Activated CD4-positive, alpha-beta T cell treated with anti-CD3 and anti-CD28 coated beads, Interleukin-10, Interleukin-2, amounts not matched to agents 100 ng/mL and 50 ng/mL, durations not matched to agents 16 hours and 8 hours (primary cell): ENCODE data around the gene CDHR5.

Experiments
- DNase-seq: peaks from one replicate; pipeline ENCODE4 v3.0.0-alpha.2; 2020

The CDHR5 gene

DNA sequence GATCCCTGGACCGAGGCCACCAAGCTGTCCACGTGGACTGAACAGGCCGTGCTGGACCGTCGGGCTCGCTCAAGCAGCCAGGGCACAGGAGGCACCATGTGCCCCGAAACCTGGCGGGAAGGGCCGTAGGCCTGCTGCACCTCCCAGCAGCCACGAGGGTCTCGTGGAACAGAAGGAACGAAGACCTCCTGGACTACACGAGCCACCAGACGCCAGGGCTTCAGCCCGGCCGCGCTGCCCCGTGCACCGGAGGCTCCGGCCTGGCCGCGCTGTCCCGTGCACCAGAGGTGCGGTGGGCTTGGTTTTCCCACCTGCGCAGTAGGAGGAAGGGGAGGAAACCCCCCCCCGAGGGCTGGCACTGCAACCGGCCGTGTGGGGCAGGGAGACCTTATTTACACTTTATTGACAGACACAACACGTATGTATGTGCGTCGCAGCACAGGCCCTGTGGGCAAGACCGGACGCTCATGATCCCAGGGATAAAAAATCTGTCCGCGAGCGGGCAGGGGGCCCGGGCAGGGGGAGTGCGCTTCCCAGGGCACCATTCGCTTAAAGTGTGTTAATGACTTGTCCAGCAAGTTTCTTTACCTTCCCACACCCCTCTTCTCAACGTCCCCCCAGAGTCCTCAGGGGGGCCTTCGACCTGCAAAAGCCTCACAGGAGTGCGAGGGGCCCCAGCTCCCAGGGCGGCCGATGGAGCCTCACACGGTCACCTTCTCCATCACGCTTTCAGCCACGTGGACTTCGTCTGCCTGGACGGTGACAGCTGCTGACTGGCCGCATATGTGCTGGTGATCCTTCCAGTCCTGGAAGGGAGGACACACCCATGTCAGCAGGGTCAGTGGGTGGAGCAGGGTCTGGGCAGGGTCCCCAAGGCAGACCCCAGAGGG, 19.3 kb upstream of the CDHR5 start:
- DNase-seq, result no peak

DNA sequence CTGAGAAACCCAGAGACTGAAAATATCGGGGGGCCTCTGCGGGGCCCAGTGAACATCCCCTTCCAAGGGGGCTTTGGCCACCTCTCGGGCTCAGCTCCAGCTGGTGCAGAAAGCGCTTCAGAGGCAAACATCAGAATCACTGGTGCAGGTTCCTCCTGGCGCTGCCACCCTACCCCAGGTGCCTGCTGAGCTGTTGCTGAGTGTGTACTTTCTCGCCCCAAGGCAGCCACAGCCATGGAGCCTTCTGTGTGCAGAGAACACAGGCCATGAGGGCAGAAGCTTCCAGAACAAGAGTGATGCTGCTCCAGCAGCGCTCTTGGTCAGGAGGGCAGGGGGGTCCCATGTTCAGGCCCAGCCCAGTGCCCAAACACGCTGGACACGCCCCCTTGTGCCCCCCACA, 18.6 kb upstream of the CDHR5 start:
- DNase-seq, result no peak

DNA sequence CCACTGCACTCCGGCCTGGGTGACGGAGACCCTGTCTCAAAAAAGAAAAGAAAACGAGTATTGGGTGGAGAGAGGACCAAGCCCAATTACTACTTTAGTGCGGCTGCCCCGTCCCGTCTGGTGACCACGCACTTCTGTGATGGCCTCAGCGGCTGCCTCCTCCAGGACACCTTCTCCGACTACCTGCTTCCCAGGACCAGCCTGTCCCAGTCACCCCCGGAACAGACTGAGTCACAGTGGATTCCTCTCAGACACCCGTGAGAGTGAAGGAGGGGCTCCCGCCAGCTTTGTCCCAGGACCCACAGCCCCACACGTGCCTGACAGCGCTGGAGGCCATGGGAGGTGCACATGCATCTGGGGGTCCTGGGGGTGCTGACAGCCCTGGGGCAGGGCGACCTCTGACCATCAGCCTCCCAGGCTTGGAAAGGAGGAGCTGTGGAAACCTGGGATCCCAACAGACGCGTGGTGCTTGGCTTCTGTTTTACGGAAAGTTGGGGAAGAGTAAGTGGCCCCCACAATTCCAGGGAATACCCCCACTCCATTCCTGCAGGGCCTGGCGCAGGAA, 17.1 kb upstream of the CDHR5 start:
- no peak for DNase-seq

DNA sequence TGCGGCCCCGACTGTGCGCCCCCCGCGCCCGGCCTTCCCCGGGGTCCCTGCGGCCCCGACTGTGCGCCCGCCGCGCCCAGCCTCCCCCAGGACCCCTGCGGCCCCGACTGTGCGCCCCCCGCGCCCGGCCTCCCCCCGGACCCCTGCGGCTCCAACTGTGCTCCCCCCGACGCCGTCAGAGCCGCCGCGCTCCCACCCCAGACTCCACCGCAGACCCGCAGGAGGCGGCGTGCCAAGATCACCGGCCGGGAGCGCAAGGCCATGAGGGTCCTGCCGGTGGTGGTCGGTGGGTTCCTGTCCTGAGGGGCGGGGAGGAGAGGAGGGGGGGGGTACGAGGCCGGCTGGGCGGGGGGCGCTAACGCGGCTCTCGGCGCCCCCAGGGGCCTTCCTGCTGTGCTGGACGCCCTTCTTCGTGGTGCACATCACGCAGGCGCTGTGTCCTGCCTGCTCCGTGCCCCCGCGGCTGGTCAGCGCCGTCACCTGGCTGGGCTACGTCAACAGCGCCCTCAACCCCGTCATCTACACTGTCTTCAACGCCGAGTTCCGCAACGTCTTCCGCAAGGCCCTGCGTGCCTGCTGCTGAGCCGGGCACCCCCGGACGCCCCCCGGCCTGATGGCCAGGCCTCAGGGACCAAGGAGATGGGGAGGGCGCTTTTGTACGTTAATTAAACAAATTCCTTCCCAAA, 15.4 kb upstream of the CDHR5 start:
- no peak for DNase-seq

DNA sequence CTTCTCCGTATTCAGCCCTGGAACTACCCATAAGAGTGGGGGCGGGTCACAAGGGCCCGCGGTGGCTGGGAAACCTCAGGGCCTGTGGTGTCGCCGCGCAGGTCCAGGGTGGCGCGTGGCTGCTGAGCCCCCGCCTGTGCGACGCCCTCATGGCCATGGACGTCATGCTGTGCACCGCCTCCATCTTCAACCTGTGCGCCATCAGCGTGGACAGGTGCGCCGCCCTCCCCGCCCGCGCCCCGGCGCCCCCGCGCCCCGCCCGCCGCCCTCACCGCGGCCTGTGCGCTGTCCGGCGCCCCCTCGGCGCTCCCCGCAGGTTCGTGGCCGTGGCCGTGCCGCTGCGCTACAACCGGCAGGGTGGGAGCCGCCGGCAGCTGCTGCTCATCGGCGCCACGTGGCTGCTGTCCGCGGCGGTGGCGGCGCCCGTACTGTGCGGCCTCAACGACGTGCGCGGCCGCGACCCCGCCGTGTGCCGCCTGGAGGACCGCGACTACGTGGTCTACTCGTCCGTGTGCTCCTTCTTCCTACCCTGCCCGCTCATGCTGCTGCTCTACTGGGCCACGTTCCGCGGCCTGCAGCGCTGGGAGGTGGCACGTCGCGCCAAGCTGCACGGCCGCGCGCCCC, 14.7 kb upstream of the CDHR5 start:
- DNase-seq, result no peak

DNA sequence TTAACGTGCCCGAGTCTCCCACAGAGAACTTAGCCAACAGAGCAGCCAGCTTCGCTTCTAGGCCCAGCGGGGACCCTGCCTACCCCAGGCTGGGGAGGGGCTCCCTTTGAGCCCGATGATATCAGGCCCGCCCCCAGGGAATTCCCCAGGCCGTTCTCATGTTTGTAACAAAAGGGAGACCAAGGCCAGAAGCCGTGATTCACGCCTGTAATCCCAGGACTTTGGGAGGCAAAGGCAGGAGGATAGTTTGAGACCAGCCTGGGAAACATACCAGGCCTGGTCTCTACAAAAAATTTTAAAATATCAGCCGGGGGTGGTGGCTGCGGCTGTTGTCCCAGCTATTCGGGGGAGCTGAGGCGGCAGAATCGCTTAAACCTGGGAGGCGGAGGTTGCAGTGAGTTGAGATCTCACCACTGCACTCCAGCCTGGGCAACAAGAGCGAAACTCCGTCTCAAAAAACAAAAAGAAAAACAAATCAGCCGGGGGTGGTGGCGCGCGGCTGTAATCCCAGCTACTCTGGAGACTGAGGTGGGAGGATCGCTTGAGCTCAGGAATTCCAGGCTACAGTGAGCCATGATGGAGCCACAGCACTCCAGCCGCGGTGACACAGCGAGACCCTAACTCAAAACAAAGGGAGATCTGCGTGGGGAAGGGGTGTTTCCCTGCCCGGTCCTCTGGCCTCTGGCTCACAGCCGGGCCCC, 14.0 kb upstream of the CDHR5 start:
- no peak for DNase-seq

DNA sequence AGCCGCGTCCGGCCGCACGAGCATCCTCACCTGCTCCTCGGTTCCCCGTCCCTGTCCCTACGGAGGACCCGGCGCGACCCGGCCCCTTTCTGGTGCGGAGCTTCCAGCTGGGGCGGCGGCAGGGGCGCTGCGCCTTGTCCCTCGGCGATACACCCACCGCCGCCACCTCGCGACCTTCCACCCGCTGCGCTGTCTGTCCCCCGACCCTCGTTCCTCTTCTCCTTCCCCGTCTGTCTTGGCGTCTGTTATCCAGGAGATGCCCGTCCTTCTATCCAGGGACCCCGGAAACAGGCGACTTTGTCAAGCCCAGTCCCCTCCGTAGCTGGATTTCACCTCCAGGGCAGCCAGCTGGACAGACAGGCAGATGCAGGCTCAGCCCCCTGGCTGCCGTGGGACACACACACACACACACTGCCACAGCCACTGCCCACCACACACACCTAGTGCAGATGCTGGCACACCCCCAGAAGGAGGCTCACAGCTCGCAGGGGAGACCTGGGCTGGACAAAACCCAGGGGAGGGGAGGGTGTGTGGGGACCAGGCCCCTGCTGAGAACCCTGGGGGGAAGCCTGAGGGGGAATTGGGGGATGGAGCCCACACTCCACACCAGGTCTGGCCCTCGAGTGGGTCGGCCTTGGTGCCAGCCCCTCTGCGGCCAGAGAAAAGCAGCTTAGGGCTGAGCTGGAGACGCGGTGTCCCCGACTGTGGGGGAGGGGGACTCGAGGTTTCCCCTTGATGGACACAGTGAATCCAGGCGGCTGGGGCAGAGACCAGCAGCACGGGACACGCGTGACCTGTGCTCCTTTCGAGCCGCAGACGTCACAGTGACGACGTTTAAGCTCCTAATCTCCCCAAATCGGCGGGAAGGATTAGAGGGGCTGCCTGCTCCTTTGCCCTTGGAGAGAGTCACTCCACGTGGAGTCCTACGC, 13.1 kb upstream of the CDHR5 start:
- DNase-seq, result no peak

DNA sequence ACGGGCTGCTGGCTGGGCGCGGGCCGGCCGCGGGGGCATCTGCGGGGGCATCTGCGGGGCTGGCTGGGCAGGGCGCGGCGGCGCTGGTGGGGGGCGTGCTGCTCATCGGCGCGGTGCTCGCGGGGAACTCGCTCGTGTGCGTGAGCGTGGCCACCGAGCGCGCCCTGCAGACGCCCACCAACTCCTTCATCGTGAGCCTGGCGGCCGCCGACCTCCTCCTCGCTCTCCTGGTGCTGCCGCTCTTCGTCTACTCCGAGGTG, 12.5 kb upstream of the CDHR5 start:
- no peak for DNase-seq

DNA sequence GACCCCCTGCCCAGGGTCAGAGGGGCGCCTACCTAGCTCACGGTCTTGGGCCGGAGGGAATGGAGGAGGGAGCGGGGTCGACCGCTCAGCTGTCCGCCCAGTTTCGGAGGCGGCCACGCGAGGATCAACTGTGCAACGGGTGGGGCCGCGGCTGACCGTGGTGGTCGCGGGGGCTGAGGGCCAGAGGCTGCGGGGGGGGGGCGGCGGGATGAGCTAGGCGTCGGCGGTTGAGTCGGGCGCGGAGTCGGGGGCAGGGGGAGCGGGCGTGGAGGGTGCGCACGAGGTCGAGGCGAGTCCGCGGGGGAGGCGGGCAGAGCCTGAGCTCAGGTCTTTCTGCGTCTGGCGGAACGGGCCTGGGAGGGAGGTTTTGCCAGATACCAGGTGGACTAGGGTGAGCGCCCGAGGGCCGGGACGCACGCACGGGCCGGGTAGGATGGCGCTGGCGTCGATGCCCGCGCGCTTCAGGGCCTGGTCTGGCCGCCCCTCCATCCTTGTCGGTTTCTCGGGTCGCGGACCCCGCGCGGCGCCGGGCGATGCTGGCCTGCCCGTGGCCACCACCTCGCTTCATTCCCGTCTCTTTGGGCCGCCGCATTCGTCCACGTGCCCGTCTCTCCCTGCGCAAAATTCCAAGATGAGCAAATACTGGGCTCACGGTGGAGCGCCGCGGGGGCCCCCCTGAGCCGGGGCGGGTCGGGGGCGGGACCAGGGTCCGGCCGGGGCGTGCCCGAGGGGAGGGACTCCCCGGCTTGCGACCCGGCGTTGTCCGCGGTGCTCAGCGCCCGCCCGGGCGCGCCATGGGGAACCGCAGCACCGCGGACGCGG, 12.0 kb upstream of the CDHR5 start, which contains the start of gene DRD4:
DRD4 (plus strand) TSS at position 759 of the 822 bp plus-strand sequence; CDS start at position 795, 36 bp downstream.
- DNase-seq, result no peak

DNA sequence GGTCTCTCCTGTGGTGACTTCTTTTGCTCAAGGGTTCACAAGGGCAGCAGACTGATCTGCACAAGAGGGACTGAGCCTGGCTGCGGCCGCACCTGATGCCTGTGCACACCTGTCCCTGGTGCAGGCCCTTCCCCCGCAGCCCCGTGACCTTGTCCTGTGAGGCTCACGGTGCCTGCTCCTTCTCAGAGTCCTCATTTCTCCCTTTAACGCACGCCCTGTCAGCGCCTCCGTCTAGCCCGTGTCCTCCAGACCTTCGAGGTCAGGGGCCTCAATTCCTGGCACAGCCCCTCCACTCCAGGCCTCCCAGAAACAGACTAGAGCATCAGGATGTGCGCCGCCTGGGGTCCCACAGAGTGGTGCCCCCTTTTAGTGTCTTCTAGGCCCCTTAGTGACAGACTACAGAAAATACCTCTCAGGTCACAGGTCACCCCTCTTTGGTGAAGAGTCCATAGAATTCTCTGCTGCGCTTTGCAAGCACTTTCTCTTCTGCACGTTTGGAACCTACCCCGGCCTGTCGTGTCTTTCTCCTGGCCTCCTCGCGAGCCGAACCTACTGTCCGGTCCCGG, 11.3 kb upstream of the CDHR5 start:
- DNase-seq, result no peak

DNA sequence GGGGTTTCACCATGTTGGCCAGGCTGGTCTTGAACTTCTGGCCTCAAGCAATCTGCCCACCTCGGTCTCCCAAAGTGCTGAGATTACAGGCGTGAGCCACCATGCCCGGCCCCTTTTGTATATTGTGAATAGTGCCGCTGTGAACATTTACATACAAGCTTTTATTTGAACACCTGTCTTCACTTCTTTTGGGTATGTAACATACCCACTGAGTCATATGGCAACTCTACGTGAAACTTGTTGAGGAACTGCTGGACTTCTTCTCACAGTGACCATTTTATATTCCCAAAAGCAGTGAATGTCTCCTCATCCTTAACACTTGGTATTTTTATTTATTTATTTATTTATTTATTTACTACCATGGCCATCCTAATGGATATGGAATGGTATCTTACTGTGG, 6.1 kb upstream of the CDHR5 start:
- no peak for DNase-seq

DNA sequence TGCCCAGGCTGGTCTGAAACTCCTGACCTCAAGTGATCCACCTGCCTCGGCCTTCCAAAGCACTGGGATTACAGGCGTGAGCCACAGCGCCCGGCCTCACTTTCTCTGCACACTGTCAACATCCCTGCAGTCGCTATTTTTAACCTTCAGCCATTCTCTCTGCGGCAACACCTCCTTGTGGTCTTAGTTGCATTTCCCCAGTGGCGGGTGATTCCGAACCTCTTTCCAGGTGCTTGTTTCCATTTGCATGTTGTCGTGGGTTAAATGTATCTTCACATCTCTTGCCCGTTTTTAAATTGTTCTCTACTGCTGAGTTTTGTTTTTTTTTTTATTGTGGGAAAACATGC, 4.5 kb upstream of the CDHR5 start:
- peak; percentile 37 for DNase-seq

DNA sequence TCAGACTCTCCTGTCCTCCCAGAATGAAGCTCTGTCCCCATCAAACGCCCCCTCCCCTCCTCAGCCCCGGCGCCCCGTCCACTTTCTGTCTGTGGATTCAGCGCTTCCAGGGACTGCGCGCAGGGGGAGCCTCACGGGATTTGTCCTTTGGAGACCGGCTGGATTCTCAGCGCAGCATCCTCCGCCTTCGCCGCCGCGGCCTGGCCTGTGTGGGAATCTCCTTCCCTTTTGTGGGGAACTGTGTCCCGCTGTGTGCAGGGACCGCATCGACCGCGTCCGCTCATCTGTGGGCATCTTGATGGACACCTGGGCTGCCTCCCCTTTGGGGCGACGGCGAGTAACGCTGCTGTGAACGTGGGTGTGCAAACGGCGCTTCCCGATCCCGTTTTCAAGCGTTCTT, 3.3 kb upstream of the CDHR5 start:
- no peak for DNase-seq

DNA sequence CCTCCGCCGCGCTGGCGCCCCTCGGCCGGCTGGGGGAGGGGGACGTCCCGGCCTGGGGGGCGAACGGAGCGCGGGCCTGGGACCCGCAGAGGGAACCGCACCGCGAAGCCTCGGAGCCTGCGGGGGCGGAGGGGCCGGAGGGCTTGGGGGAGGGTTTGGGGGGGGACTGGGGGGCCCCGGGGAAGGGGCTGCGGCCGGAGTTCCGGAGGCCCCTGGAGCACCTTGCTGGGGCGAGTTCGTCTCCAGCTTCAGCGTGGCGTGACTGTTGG, 2.5 kb upstream of the CDHR5 start:
- no peak for DNase-seq

DNA sequence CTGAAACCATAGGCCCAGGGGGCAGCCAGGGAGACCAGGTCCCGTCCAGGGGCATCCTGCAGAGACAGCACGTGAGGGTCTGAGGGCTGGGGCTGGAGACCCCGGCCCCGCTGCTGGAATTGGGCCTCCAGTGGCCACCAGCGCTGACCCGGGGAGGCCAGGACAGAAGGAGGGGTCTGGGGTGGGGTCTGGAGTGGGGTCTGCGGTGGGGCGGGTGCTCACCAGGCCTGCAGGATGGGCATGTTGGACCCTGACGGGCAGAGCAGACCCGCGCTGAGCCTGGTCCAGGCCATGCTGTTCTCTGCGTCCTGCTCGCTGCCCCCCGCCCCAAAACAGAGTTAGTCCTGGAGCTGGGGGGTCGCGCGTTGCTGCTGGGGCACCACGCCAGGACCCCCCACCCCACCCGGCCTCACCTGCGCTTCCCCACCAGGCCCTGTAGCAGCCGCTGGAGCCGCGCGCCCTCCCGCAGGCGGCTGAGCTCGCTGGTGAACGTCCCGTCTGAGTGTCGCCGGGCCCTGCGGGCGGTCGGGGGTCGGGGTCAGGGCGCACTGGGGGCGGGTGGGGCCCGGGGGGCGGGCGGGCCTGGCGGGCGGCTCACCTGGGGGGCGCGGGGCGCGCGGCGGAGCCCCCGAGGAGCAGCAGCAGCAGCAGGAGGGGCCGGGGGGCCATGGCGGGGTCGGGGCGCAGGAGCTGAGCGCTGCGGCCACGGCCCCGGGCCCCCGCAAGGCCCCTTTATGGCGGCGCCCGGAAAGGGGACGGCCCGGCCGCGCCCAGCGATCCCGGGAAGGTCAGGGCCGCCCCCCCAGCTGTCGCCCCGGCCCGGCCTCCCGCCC, 1.9 kb upstream of the CDHR5 start, which contains the start of gene SCT:
SCT (minus strand) TSS at position 707 of the 833 bp plus-strand sequence; CDS start at position 669, 38 bp downstream.
- no peak for DNase-seq

DNA sequence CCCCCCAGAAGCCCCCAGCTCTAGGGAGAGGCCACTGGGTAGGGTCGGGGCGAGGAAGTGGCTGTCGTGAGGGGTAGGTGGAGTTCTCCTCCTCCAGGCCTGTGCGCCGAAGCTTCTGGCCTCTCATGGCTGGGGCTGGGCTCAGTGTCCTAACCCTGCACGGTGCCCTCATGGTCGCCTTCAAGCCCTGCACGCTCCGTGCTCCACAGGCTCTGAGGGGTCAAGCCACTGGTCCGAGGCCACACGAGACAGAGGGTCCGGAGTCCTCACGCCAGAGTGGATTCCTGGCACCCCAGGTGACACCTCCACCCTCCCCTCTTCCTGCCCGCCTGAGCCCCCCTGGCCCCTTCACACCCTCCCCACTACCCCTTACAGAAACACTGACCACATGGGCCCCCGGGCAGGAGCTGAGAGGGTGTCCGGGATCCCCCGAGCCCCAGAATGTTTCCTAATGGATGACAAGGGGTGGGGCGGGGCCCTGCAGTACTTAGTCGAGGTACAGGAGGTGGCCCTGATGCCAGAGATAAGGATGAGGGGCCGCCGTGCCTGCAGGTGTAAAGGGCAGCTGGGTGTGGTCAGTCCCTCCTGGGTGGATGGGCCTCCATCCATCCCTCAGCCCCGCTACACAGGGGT, 997 bp upstream of the CDHR5 start:
- DNase-seq, result no peak

DNA sequence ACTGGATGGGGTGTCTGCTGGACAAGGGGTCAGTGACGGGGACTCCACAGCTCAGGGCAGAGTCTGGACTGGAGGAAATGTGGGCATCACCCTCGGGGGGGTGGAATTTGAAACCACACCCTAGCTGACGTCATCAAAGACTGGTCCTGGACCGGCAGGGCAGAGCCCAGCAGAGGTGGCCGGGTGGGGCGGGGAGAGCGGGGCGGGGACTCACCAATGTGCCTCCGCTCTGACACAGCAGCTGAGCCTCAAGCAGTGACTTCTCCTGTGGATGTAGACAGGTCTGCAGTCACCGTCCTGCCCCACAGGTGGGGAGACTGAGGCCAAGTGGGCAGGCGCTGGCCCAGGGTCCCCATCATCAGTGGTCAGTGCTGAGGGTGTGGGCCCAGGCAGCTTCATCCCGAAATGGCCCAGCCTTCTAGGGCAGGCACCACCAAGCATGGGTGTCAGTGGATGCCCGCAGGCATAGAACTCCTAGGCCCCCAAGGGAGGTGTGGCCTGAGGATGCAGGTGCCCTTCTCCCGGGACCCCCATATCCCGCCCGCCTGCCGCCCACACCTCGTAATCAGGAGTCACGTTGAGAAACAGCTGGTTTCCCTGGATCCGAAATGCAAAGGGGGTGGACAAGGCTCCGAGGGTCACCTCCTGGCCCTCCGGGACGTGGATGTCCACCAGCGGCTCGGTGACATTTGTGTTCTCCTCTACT, 603 bp downstream of the CDHR5 start:
- DNase-seq, result no peak

DNA sequence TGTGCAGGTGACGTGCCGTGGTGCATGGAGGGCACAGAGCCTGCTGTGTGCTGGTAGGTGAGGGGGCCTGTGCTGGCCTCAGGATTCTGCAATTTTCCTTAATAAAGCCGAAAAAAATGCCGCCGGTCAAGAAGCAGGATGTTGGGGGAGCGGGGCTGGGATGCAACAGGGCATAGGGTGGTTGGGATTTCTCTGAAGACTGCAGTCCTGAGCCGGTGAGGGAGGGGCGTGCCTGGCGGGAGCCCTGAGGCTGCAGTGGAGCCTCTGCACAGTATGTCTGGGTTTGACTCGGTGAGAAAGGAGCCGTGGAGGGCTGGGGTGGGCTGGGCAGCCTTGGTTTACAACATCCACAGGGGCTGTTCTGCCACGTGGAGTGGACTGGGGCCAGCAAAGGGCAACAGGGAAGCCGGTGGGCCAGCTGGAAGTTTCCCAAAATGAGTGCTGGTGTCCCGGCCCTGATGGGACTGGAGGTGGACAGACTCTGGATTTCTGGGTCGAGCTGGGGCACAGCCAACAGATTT, 1.3 kb downstream of the CDHR5 start:
- no peak for DNase-seq

DNA sequence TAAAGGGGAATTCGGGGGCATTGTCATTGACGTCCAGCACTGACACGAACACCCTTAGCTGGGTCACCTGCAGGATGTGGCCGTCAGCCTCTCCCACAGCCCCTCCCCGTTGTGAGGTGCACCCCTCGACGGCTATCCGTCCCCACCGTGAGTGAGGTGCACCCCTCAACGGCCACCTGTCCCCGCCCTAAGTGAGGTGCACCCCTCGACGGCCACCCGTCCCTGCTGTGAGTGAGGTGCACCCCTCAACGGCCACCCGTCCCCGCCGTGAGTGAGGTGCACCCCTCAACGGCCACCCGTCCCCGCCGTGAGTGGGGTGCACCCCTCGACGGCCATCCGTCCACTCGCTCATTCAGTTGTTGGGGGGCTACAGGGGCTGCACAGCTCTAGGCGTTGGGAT, 2.9 kb downstream of the CDHR5 start:
- DNase-seq, result no peak
